ENCODE data around the gene RNU6-7. TPM values are rescaled to one million over a fixed set of nuclear protein-coding genes. Genes with fewer than 3 reads are reported as not detected.

RNU6-7 gene
- total and polyA plus RNA-seq, 2 of the 13 experiments (the other 11 are each of a cell fraction or from before 2014, with no cell fraction given) = under 0.01 TPM; not detected in 1

DNA sequence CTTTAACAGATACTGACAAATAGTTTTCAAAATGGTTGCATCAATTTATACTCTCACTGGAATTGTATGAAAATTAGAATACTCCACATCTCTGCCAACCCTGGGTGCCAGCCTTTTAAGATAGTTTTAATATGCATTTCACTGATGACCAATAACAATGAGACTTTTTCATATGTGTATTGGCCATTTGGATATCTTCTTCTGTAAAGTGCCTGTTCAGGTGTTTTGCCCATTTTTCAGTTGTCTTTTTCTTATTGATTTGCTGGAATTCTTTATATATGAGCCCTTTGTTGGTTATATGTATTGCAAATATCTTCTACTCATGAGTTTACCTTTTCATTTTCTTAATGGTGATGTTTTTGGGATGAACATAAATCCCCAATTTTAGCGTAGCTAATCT lies 16.7 kb upstream of the RNU6-7 start:
- no peak overlapping the region for H3K4me3 ChIP-seq (replicated peaks in 1 of 3; ENCODE audit: insufficient read depth in 1 of 3, low read depth in 2 of 3, low read length in 3 of 3)
- H3K4me1 ChIP-seq (ENCODE audit: insufficient read depth, low read length) = no peaks in the 10 kb centered on the region
- ATAC-seq (no peak), DNase-seq (ENCODE audit: low spot score) (no peak), FAIRE-seq (no peak)
- no peak overlapping the region for H3K9ac ChIP-seq (ENCODE audit: insufficient read depth, low read depth, low read length)
- TF ChIP-seq ZNF350 (CRISPR knock-in tag; IDR thresholded peaks at IDR 0.05; ENCODE audit: borderline replicate concordance, low read depth) = no peak
- TF ChIP-seq, protein P1, sequence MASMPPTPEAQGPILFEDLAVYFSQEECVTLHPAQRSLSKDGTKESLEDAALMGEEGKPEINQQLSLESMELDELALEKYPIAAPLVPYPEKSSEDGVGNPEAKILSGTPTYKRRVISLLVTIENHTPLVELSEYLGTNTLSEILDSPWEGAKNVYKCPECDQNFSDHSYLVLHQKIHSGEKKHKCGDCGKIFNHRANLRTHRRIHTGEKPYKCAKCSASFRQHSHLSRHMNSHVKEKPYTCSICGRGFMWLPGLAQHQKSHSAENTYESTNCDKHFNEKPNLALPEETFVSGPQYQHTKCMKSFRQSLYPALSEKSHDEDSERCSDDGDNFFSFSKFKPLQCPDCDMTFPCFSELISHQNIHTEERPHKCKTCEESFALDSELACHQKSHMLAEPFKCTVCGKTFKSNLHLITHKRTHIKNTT (CRISPR knock-in tag; IDR thresholded peaks at IDR 0.05) = no peak
- TF ChIP-seq GABPA (IDR thresholded peaks at IDR 0.05; ENCODE audit: low read depth, low read length) = no peak
- no peak for TF ChIP-seq GABPA (CRISPR knock-in tag; IDR thresholded peaks at IDR 0.05; ENCODE audit: low read depth)
- TF ChIP-seq ZNF335 (CRISPR knock-in tag; IDR thresholded peaks at IDR 0.05) = no peak
- TF ChIP-seq GATAD2A (CRISPR knock-in tag; IDR thresholded peaks at IDR 0.05) = no peak
- TF ChIP-seq SOX13 (IDR thresholded peaks at IDR 0.05) = no peak
- no peak for TF ChIP-seq SOX13 (CRISPR knock-in tag; conservative IDR thresholded peaks at IDR 0.05 in 1 of 2, IDR thresholded peaks at IDR 0.05 in 1 of 2)
- TF ChIP-seq ZNF180 (CRISPR knock-in tag; IDR thresholded peaks at IDR 0.05; ENCODE audit: borderline replicate concordance, low read depth) = no peak
- no peak for TF ChIP-seq HMG20A (CRISPR knock-in tag; IDR thresholded peaks at IDR 0.05; ENCODE audit: borderline replicate concordance)
- TF ChIP-seq, protein P2, sequence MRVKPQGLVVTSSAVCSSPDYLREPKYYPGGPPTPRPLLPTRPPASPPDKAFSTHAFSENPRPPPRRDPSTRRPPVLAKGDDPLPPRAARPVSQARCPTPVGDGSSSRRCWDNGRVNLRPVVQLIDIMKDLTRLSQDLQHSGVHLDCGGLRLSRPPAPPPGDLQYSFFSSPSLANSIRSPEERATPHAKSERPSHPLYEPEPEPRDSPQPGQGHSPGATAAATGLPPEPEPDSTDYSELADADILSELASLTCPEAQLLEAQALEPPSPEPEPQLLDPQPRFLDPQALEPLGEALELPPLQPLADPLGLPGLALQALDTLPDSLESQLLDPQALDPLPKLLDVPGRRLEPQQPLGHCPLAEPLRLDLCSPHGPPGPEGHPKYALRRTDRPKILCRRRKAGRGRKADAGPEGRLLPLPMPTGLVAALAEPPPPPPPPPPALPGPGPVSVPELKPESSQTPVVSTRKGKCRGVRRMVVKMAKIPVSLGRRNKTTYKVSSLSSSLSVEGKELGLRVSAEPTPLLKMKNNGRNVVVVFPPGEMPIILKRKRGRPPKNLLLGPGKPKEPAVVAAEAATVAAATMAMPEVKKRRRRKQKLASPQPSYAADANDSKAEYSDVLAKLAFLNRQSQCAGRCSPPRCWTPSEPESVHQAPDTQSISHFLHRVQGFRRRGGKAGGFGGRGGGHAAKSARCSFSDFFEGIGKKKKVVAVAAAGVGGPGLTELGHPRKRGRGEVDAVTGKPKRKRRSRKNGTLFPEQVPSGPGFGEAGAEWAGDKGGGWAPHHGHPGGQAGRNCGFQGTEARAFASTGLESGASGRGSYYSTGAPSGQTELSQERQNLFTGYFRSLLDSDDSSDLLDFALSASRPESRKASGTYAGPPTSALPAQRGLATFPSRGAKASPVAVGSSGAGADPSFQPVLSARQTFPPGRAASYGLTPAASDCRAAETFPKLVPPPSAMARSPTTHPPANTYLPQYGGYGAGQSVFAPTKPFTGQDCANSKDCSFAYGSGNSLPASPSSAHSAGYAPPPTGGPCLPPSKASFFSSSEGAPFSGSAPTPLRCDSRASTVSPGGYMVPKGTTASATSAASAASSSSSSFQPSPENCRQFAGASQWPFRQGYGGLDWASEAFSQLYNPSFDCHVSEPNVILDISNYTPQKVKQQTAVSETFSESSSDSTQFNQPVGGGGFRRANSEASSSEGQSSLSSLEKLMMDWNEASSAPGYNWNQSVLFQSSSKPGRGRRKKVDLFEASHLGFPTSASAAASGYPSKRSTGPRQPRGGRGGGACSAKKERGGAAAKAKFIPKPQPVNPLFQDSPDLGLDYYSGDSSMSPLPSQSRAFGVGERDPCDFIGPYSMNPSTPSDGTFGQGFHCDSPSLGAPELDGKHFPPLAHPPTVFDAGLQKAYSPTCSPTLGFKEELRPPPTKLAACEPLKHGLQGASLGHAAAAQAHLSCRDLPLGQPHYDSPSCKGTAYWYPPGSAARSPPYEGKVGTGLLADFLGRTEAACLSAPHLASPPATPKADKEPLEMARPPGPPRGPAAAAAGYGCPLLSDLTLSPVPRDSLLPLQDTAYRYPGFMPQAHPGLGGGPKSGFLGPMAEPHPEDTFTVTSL (CRISPR knock-in tag; IDR thresholded peaks at IDR 0.05; ENCODE audit: borderline replicate concordance) = no peak
- TF ChIP-seq, protein P3, sequence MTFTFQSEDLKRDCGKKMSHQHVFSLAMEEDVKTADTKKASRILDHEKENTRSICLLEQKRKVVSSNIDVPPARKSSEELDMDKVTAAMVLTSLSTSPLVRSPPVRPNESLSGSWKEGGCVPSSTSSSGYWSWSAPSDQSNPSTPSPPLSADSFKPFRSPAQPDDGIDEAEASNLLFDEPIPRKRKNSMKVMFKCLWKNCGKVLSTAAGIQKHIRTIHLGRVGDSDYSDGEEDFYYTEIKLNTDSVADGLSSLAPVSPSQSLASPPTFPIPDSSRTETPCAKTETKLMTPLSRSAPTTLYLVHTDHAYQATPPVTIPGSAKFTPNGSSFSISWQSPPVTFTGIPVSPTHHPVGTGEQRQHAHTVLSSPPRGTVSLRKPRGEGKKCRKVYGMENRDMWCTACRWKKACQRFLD (CRISPR knock-in tag; IDR thresholded peaks at IDR 0.05; ENCODE audit: borderline replicate concordance) = no peak
- no peak for TF ChIP-seq POLR2A (IDR thresholded peaks at IDR 0.05; ENCODE audit: insufficient read depth in 1 of 2, low read depth in 2 of 2, low read length in 2 of 2)
- no peak for TF ChIP-seq PAF1 (CRISPR knock-in tag; IDR thresholded peaks at IDR 0.05)
- H3K79me2 ChIP-seq (ENCODE audit: insufficient read depth, low read length) = no peaks in the 10 kb centered on the region
- H3K27ac ChIP-seq (ENCODE audit: extremely low read length, insufficient read depth, low read length) = no peak overlapping the region
- 15% methylated on average over 1 of the region's 1 CpG for WGBS (ENCODE audit: low lambda C conversion rate)
- H3K27me3 ChIP-seq (ENCODE audit: control insufficient read depth in 1 of 2, insufficient read depth in 2 of 2, low read length in 2 of 2) = no peaks in the 10 kb centered on the region
- H3K36me3 ChIP-seq (replicated peaks in 1 of 2; ENCODE audit: control insufficient read depth in 1 of 2, insufficient read depth in 2 of 2, low read length in 2 of 2) = no peaks in the 10 kb centered on the region
- H3K9me3 ChIP-seq (ENCODE audit: low read length) = peaks cover 12% of the 10 kb centered on the region; the same call in 1 of the 2 replicates
- POLR2A ChIA-PET = no interaction called here
- H3K4me2 ChIP-seq (ENCODE audit: low read depth, low read length) = no peak overlapping the region
- no peak overlapping the region for H2AFZ ChIP-seq (ENCODE audit: low read length)
- no peaks in the 10 kb centered on the region for H4K20me1 ChIP-seq (ENCODE audit: insufficient read depth, low read length)
- intact Hi-C loops (cut with micrococcal nuclease; ENCODE audit: unreplicated experiment) (no loop called here), in situ Hi-C loops (cut with HindIII; ENCODE audit: extremely low pct_ligation_motif_present, low pct_unique_long_range_greater_than_20kb) (no loop called here)
- BruUV-seq (replicated peaks) = no TSS peak
- CTCF ChIA-PET (ENCODE audit: low intra/inter-chr PET ratio, low total read pairs) = no interaction called here
